HEK293T (cell line): ENCODE data around the gene PRSS56.

Experiments used
- CTCF ChIA-PET: fragments of 350-600 bp; formaldehyde crosslinking; extraction: SDS; loops from one replicate; lab custom pipeline; 2021; ENCODE audit warnings: antibody characterized with exemption, inconsistent platforms; lab: Yijun Ruan, JAX
- POLR2A ChIA-PET: fragments of 350-600 bp; formaldehyde crosslinking; extraction: SDS; loops from one replicate; lab custom pipeline; 2020; ENCODE audit warnings: antibody characterized with exemption, inconsistent platforms; lab: Yijun Ruan, JAX
- DNase-seq: peaks from one replicate; pipeline ENCODE4 v3.0.0; 2012; ENCODE audit warnings: mixed read lengths; ENCODE audit errors: extremely low spot score
- ARNT ChIP-seq: fragments of 450-650 bp; IDR thresholded peaks from 2 replicates; pipeline ENCODE4 v1.6.1; 2017; ENCODE audit warnings: mild to moderate bottlenecking
- BHLHE40 ChIP-seq: fragments of 450-650 bp; IDR thresholded peaks from 2 replicates; pipeline ENCODE4 v1.6.1; 2016; ENCODE audit warnings: mild to moderate bottlenecking, moderate library complexity, borderline replicate concordance
- CTBP1 ChIP-seq: fragments of 450-650 bp; IDR thresholded peaks from 2 replicates; pipeline ENCODE4 v1.6.1; 2016; ENCODE audit warnings: borderline replicate concordance
- ELF4 ChIP-seq: fragments of 450-650 bp; IDR thresholded peaks from 2 replicates; pipeline ENCODE4 v1.6.1; 2017; ENCODE audit warnings: antibody characterized with exemption
- FOXA1 ChIP-seq: fragments of 450-650 bp; IDR thresholded peaks from 2 replicates; pipeline ENCODE4 v1.6.1; 2016; ENCODE audit warnings: mild to moderate bottlenecking
- FOXK2 ChIP-seq: fragments of 450-650 bp; IDR thresholded peaks from 2 replicates; pipeline ENCODE4 v1.6.1; 2016; ENCODE audit warnings: mild to moderate bottlenecking
- FOXM1 ChIP-seq: fragments of 450-650 bp; IDR thresholded peaks from 2 replicates; pipeline ENCODE4 v1.6.1; 2017; ENCODE audit warnings: mild to moderate bottlenecking, borderline replicate concordance
- HDGF ChIP-seq: fragments of 450-650 bp; IDR thresholded peaks from 2 replicates; pipeline ENCODE4 v1.6.1; 2017; ENCODE audit warnings: antibody characterized with exemption, borderline replicate concordance
- L3MBTL2 ChIP-seq: fragments of 450-650 bp; conservative IDR thresholded peaks from 2 replicates; pipeline ENCODE4 v1.6.1; 2016; ENCODE audit warnings: mild to moderate bottlenecking
- LEF1 ChIP-seq: fragments of 450-650 bp; IDR thresholded peaks from 2 replicates; pipeline ENCODE4 v1.6.1; 2017; ENCODE audit warnings: mild to moderate bottlenecking, borderline replicate concordance
- NFRKB ChIP-seq: fragments of 450-650 bp; IDR thresholded peaks from 2 replicates; pipeline ENCODE4 v1.6.1; 2016; ENCODE audit warnings: mild to moderate bottlenecking, moderate library complexity
- SP1 ChIP-seq: fragments of 450-650 bp; IDR thresholded peaks from 2 replicates; pipeline ENCODE4 v1.6.1; 2017
- SUZ12 ChIP-seq: fragments of 450-650 bp; IDR thresholded peaks from 2 replicates; pipeline ENCODE4 v1.6.1; 2016; ENCODE audit warnings: mild to moderate bottlenecking
- TARDBP ChIP-seq: fragments of 450-650 bp; IDR thresholded peaks from 2 replicates; pipeline ENCODE4 v1.6.1; 2016
- ZNF384 ChIP-seq: fragments of 450-650 bp; IDR thresholded peaks from 2 replicates; pipeline ENCODE4 v1.6.1; 2016
- TF ChIP-seq, protein P1 (sequence below): fragments of 450-650 bp; IDR thresholded peaks from 2 replicates; pipeline ENCODE4 v1.6.1; 2016

Gene PRSS56

DNA sequence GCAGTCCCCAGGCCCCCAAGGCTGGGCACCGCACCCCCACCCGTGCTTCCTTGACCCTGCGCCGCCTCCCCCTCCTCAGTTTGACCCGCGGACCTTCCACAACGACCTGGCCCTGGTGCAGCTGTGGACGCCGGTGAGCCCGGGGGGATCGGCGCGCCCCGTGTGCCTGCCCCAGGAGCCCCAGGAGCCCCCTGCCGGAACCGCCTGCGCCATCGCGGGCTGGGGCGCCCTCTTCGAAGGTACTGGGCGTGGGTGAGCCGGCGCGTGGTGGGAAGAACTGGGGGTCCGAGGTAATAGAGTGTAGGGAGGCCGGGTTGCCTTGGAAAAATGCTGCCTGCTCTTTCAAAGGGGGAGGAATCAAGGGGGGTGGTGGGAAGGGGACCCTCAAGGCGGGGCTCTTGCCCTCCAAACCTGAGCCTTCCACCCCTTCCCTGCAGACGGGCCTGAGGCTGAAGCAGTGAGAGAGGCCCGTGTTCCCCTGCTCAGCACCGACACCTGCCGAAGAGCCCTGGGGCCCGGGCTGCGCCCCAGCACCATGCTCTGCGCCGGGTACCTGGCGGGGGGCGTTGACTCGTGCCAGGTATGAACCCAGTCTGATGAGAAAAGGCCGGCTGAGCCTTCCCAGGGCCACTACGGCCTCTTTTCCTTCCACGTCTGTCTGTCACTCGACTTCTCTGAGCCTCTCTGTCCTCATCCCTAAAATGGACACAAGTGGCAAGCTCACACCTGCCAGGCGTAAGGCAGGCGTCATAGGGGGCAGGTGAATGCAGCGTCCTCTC, 2.6 kb downstream of the PRSS56 start:
- ChIA-PET POLR2A (interaction anchor here (2.1 kb wide), 1 partner anchor 28 kb away, joined by 8 read pairs; the partner anchor contains the start of genes EIF4E2 and TIGD1), CTCF (interaction anchor here (0.6 to 1.6 kb wide), 9 partner anchors 9 to 672 kb away, joined by 3 to 5 read pairs (median 3); partner anchors contain the start of gene CHRNG)
- no peak for TF ChIP-seq ZNF384
- no peak for TF ChIP-seq TARDBP
- no peak for TF ChIP-seq FOXM1
- no peak for TF ChIP-seq NFRKB
- no peak for TF ChIP-seq SP1
- TF ChIP-seq ELF4, result no peak
- TF ChIP-seq FOXK2, result no peak
- no peak for TF ChIP-seq ARNT
- TF ChIP-seq BHLHE40, result no peak
- no peak for TF ChIP-seq LEF1
- no peak for TF ChIP-seq CTBP1
- TF ChIP-seq FOXA1, result no peak
- TF ChIP-seq, protein P1, sequence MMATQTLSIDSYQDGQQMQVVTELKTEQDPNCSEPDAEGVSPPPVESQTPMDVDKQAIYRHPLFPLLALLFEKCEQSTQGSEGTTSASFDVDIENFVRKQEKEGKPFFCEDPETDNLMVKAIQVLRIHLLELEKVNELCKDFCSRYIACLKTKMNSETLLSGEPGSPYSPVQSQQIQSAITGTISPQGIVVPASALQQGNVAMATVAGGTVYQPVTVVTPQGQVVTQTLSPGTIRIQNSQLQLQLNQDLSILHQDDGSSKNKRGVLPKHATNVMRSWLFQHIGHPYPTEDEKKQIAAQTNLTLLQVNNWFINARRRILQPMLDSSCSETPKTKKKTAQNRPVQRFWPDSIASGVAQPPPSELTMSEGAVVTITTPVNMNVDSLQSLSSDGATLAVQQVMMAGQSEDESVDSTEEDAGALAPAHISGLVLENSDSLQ, result no peak
- TF ChIP-seq L3MBTL2, result no peak
- no peak for TF ChIP-seq SUZ12
- TF ChIP-seq HDGF, result no peak
- DNase-seq, result no peak

DNA sequence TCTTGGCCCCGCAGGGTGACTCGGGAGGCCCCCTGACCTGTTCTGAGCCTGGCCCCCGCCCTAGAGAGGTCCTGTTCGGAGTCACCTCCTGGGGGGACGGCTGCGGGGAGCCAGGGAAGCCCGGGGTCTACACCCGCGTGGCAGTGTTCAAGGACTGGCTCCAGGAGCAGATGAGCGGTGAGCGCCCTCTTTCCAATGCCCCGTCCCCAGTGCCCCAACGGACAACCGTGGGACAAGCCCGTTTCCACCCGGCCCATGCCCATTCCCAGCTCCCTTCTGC, 3.2 kb downstream of the PRSS56 start:
- CTCF ChIA-PET, result interaction anchor here (0.6 to 1.4 kb wide), 6 partner anchors 9 to 673 kb away, joined by 3 to 4 read pairs (median 3); no protein-coding TSS in a partner anchor
- POLR2A ChIA-PET, result interaction anchor here (2.1 kb wide), 1 partner anchor 27 kb away, joined by 8 read pairs; the partner anchor contains the start of genes EIF4E2 and TIGD1
- no peak for DNase-seq
- TF ChIP-seq, protein P1, result no peak
- no peak for TF ChIP-seq SP1
- TF ChIP-seq FOXK2, result no peak
- TF ChIP-seq HDGF, result no peak
- no peak for TF ChIP-seq SUZ12
- TF ChIP-seq LEF1, result no peak
- no peak for TF ChIP-seq NFRKB
- TF ChIP-seq ELF4, result no peak
- TF ChIP-seq L3MBTL2, result no peak
- TF ChIP-seq ARNT, result no peak
- no peak for TF ChIP-seq FOXM1
- no peak for TF ChIP-seq BHLHE40
- TF ChIP-seq TARDBP, result no peak
- TF ChIP-seq ZNF384, result no peak

DNA sequence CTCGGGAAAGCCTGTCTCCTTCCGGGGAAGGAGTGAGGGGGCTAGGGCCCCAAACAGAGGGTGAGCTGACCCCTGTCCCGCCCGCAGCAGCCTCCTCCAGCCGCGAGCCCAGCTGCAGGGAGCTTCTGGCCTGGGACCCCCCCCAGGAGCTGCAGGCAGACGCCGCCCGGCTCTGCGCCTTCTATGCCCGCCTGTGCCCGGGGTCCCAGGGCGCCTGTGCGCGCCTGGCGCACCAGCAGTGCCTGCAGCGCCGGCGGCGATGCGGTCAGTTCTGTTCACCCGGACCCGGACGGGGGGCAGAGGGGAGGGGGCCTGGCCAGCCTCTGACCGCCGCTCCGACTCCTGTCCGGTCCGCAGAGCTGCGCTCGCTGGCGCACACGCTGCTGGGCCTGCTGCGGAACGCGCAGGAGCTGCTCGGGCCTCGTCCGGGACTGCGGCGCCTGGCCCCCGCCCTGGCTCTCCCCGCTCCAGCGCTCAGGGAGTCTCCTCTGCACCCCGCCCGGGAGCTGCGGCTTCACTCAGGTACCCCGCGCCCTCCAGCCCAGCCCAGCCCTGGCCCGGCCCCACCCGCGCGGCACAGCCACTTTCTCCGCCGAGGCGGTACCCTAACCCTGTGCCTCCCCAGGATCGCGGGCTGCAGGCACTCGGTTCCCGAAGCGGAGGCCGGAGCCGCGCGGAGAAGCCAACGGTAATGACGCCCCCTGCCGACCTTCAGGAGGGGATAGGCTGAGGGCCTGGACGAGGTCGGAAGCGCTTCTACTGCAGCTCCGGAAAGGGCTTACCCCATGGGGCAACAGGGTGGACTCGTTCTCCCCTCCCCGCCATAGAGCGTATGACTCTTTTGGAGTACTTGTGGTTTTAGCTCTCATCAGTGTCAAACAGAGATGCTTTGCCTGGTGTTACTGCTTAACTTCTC, 3.8 kb downstream of the PRSS56 start:
- POLR2A ChIA-PET, result interaction anchor here (2.1 kb wide), 1 partner anchor 27 kb away, joined by 8 read pairs; the partner anchor contains the start of genes EIF4E2 and TIGD1
- DNase-seq, result peak; percentile 75
- CTCF ChIA-PET, result interaction anchor here (0.6 to 1.4 kb wide), 10 partner anchors 8 to 674 kb away, joined by 3 to 4 read pairs (median 3); no protein-coding TSS in a partner anchor

DNA sequence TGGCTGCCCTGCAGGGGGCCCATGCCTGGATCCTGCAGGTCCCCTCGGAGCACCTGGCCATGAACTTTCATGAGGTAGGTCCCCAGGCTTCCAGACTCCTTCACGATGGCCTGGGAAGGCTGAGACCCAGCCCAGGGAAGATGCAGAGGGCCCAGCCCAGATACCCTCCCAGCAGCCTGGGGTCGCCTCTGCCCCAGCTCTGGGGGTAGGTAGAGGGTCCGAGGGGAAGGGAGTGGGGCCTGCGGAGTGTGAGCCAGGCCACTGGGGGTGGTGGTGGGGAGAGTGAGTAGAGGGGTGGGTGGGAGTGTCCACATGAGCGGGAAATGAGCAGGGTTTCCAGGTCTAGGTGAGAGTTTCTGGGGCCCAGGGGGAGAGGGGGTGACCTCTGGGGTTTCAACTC, 4.6 kb downstream of the PRSS56 start:
- DNase-seq, result no peak
- ChIA-PET POLR2A (interaction anchor here (2.1 kb wide), 1 partner anchor 26 kb away, joined by 8 read pairs; the partner anchor contains the start of genes EIF4E2 and TIGD1), CTCF (interaction anchor here (0.9 to 1.4 kb wide), 4 partner anchors 78 to 624 kb away, joined by 3 to 4 read pairs (median 4); no protein-coding TSS in a partner anchor)
- TF ChIP-seq HDGF (no peak), ZNF384 (no peak), TARDBP (no peak), ELF4 (no peak), NFRKB (no peak), SUZ12 (no peak)

More for the DNA sequence above, 3.8 kb downstream of the PRSS56 start:
- TF ChIP-seq NFRKB (no peak), CTBP1 (no peak), FOXA1 (no peak), FOXK2 (no peak), LEF1 (no peak), L3MBTL2 (no peak), SUZ12 (no peak), FOXM1 (no peak), ARNT (no peak)

DNA sequence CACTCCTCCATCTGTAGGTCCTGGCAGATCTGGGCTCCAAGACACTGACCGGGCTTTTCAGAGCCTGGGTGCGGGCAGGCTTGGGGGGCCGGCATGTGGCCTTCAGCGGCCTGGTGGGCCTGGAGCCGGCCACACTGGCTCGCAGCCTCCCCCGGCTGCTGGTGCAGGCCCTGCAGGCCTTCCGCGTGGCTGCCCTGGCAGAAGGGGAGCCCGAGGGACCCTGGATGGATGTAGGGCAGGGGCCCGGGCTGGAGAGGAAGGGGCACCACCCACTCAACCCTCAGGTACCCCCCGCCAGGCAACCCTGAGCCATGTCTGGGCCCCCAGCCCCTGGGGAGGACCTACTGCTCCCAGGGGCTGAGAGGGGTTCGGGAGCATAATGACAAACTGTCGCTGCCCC, 5.0 kb downstream of the PRSS56 start:
- ChIA-PET CTCF (interaction anchor here (0.6 kb wide), 1 partner anchor 608 kb away, joined by 3 read pairs; no protein-coding TSS in a partner anchor), POLR2A (no interaction called here)
- no peak for DNase-seq
- no peak for TF ChIP-seq HDGF
- TF ChIP-seq ELF4, result no peak
- no peak for TF ChIP-seq SUZ12
- no peak for TF ChIP-seq NFRKB
- no peak for TF ChIP-seq FOXM1
- TF ChIP-seq CTBP1, result no peak
- TF ChIP-seq FOXK2, result no peak
- no peak for TF ChIP-seq SP1
- TF ChIP-seq LEF1, result no peak
- TF ChIP-seq BHLHE40, result no peak
- TF ChIP-seq FOXA1, result no peak
- TF ChIP-seq L3MBTL2, result no peak
- TF ChIP-seq, protein P1, result no peak
- no peak for TF ChIP-seq TARDBP
- no peak for TF ChIP-seq ZNF384
- TF ChIP-seq ARNT, result no peak
